Stimulated activated naive CD4-positive, alpha-beta T cell (primary cell): ENCODE measurements around the gene TSPOAP1.

Experiments used
- DNase-seq, 6 experiments: peaks; one replicate each; lab custom pipeline; 2025; lab: John Stamatoyannopoulos, UW

Gene TSPOAP1

DNA sequence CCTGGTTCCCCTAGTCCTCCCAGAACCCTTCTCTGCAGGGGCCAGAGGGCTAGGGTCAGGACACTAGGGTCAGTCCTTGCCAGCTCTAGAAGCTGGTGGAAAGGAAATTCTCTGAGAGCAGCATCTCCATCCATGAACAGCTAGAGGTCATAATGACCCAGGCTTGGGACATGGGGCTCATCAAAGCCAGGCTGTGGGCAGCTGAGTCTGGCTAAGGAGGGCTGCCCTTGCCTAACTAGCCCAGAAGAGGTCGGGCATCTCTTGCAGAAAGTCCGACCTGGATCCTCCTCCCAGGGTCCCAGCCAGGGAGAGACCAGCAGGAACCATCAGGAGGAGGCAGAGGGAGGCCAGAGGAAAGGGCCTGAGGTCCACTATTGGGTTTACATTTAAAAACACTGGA is 52.2 kb downstream of the TSPOAP1 start:
- DNase-seq, result no peak

DNA sequence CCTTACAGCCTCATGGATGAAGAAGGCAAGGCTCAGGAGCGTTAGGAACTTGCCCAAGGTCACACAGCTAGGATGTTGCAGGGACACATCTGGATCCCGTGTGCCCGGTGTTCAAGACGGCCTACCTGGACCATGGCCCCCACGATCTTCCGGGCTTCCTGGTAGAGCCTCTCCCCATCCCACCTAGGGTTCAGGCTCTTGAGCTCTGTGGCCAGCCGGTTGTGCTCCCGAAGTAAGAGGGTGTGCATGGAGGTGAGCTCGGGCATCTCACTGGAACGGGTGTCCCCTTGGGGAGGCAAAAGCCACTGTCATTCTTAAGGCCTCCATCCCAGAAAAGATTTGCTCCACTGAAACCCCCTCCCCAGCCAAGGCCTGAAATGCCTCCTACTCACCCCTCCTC is 53.2 kb downstream of the TSPOAP1 start:
- no peak for DNase-seq

DNA sequence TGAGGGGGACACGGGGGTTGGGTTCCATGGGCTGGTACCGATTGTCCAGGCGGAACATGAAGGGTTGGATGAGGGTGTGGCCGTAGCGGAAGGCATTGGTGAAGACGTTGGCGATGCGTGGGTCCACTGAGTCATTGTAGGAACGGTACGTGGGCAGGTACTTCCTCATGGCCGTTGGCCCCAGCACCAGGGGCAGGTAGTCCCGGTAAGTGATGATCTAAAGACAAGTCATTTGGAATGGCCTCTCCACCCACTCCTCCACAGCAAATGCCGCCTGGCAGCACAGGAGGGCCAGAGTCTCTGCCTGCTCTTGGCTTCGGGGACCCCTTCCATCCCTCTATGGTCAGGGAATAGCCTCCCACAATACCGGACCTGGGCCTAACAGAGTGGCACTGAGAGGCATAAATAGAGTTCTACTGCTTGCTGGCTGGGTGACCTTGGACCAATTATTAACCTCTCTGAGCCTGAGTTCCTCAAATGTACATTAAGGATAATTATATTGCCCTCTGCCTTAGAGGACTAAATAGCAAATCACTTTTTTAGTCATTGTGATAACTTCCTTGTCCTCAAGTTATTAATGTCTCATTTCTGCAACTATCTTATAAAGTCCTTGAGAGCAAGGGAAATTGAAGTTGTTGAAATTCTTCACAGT is 55.0 kb downstream of the TSPOAP1 start:
- no peak for DNase-seq

DNA sequence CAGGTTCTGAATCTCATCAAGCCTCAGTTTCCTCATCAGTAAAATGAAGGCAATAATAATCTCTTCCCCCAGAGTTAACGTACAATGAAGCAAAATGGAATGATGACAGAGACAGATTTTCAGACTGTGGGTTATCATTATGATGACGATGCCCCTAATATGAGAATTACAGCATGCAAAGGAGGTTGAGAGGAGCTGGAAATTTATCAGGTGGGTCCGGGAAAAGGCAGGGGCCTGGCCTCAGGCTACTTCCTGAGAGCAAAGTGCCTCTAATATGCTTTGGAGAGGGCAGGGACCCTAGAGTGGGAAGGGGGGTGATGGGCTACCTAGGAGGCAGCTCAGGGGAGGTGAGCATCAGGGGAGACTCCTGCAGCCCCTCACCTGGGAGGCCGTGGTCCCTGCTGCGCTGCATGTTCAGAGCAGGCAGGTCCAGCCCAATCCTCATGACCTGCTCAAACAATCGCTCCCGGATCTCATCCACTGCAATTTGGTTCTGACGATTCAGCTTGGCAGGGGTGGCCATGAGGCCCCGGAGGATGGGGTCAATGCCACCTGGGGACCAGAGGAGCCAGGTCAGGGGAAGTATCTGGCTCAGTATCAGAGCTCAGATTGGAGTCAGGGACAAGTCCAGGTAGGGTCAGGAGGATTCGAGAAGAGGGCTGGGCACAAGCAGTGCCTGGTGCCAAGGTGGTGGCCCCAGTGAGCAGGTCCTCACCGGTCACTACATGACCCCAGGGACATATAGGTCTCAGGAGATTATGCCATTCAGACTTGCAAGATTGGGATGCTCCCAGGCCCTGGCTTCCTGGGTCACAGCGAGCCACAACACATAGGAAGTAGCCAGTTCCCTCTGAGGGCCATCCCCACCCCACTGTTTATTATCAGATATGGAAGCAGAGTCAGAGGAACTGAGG is 56.0 kb downstream of the TSPOAP1 start:
- no peak for DNase-seq

DNA sequence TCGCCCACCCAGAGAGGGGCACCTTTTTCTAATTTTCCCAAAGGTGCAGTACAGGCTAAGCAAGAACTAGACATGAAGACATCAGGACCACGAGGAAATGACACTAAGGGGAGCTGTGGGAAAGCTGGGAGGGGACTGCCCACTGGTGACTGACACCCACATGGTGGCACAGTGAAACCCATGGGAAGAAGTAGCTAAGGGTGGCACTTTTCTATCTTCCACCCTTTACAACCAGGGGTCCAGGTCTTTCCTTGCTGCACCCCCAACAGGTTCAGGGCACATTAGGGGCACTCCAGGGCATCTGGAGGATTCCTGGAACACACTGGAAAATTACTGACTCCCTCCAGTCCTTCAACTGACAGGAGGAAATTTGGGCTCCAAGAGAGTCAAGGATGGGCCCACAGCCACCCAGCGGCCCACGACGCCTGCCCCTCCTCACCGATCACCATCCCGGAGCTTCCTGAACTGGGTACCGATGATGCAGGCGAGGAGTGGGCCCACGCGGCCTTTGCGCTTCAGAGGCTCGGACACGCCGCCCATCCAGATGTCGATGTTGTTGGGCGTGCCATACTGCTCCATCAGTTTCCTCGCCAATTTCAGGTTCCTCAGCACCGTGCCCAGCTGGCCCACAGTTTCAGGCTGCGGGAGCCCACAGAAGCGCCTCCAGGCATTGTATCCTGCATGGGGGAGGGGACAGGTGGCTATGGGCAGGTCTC is 57.2 kb downstream of the TSPOAP1 start:
- no peak for DNase-seq

DNA sequence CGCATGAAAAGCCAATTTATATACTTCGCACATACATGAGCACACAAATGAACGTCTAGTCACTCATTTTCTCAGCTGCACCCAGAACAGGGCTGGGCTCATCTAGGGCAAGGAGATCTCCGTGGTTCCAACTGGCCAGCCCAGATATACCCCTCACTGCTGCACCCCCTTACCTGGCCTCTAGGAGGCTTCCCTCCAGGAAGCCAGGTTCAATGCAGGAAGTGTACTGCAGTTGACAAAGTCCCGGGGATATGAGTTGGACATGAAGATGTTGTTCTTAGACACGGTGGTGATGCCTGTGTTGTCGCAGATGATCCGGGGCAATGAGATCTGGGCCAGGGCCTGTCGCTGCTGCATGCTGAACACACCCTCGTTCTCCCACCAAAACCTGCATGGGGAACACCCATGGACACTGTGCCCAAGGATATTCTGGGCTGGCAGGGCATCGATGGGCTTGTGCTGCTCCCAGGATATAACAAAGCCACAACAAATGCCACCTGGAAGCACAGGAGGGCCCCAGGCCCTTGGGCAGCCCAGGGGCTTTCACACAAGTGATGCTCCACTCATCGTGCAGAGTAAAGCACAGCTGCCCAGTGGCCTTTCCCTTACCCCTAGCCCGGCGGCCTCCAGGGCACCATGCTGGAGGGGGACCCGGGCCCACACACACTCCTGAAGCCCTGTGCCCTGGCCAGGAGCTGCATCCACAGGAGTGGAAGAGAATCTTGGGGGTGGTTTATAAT is 57.9 kb downstream of the TSPOAP1 start:
- DNase-seq, result no peak

DNA sequence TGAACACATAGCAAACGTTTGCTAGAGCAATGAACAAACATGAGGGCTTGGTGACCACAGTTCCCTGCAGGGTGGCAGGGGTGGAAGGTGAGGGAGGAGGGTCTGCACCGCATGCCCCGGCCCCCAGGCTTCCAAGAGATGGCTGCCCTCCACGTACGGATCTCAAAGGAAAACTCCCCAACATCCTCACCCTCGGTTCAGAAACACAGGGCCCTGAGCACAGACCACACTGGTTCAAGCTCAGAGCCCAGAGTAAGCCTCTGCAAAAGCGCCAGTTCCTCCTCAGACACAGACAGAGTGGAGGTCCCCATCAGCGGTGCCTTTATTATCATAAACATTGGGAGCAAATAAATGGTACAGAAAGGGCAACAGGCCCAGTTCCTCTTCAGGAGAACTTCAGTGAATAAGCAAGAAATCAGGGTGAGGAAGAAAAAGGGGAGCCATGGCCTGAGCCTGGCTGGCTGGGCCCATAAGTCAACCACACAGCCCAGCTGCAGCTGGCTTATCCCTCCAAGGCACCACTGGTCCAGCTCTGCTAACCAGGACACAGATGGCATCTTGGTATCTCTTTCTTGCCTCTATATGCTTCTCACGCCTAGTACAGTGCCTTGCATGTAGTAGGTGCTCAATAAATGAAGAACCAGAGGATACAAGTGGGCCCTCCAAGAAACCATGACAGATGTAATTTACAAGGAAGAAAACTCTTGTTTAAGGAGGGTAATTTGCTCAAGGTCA is 58.9 kb downstream of the TSPOAP1 start:
- no peak for DNase-seq

DNA sequence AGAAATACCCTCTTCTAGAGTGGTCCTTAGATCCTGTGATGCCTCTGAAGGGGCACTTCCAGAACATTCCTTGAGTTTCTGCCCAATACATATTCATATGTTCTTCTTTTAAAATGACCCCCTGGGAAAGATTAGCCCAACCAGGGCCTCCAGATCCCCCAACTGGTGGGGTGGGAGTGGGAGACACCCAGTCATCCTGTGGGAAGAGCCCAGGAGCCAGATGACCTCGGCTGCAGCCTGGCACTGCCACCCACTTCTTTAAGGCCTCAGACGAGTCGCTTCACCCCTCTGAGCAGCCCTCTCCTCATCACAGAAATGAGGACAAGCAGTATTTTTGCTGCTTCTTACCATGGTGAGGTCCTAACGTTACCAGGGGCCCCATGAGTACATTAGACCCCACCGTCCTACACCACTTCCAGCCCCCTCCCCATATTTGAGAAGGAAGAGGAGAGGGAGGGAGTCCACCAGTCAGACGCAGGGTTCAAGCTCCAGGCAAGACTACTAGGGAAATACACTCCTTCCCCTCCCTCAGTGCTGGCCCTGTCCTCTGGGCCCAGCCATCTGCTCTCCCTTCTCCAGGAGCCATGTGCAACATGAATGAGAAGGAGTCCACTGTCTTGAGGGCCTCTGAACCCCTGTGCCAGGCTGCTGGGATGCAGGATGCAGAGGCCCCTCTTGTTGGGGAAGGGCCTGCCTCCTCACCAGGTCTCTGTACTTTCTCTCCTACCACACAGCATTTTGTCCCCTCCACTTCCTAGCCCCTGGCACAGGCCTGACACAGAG is 59.6 kb downstream of the TSPOAP1 start:
- no peak for DNase-seq

DNA sequence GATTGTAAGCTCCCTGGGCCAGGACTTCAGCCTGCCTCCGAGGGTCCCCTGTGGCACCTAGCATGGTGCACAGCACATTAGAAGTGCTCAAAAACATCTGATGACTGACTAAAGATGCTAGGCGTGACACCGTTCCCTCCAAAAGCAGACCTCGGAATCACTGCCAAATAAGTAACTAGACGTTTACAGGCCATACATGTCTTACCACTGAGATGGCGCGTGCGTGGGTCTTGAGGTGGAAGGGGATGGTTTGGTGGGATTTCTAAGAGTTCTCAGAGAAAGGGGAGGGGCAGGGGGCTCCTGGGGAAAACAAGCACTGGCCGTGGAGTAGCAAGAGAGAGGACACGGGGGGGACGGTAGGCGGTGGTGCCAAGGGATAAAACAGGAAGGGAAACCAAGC is 60.3 kb downstream of the TSPOAP1 start:
- DNase-seq, result no peak

DNA sequence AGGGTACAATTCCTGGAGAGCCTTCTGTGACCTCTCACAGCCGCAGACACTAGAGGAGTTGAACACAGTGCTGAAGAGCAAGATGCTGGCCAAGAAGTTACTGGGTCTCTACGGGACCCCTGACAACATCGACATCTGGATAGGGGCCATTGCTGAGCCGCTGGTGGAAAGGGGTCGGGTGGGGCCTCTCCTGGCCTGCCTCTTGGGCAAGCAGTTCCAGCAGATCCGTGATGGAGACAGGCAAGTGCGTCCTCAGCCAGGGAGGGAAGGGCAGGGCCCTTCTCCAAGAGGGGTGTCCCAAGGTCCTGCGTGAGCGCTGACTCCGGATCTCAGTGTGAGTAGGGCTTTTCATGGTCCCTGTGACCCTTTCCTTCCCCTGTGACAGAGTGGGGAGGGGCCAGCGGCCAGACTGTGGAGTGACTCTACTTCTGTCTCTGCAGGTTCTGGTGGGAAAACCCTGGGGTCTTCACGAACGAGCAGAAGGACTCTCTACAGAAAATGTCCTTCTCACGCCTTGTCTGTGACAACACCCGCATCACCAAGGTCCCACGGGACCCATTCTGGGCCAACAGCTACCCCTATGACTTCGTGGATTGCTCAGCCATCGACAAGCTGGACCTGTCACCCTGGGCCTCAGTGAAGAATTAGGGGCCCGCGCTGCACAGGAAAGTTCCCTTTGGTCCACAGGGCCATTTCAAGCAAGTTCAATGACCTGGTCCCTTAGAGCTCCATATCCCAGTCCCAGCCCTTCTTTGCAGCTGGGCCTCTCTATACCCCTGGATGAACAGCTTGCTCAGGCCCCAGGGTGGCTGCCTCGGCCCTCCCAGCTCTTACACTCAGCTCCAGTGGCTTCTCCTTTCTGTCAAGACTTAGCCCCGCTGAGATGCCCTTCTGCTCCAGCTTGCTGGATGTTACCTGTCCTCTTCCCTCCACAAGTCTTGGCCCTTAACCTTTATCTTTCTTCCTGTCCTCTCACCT is 61.0 kb downstream of the TSPOAP1 start:
- no peak for DNase-seq

DNA sequence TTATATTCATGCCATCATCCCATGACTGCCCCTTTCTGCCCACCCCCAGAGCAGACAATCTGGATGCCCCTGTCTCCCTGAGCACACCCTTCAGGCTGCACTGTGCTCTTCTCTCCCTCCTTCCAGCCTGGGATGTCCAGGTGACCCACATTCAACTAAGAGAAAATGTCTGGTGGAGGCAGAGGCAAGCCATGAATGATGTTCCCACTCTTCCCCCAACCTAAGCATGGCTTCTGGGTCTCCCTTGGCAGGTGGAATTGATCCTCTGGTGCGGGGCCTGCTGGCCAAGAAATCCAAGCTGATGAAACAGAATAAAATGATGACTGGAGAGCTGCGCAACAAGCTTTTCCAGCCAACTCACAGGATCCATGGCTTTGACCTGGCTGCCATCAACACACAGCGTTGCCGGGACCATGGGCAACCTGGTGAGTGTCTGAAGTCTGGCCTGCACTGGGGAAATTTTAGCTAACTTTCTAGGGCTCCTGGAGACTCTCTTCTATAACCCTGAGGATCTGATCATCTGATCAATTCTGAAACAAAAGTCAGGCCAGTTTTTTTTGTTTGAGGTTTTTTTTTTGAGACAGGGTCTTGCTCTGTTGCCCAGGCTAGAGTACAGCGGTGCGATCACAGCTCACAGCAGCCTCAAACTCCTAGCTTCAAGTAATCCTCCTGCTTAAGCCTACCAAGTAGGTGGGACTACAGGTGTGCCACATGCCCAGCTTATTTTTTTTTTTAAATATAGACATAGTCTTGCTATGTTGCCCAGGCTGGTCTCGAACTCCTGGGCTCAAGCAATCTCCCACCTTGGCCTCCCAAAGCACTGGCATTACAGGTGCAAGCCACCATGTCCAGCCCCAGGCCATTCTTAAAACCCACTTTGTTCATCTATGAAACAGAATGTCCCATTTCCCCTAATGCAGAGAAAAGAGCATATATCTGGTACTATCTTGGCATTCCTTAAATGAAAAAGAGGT is 62.4 kb downstream of the TSPOAP1 start:
- no peak for DNase-seq

DNA sequence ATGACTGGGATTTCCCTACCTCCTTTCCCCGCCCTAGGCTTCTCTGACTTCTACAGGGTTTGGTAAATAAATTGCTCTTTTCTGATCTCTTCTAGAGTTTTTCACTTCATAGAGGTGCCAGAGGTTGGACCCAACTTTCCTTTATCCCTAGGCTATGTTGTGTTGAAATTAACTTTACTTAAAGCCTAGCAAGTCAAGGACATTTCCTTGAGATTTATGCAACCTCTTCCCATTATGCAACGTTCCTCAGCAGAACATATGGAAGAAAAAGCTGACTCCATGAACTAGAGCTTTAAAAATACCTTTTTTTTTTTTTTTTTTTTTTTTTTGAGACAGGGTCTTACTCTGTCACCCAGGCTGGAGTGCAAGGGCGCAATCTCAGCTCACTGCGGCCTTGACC is 63.3 kb downstream of the TSPOAP1 start:
- DNase-seq, result no peak

DNA sequence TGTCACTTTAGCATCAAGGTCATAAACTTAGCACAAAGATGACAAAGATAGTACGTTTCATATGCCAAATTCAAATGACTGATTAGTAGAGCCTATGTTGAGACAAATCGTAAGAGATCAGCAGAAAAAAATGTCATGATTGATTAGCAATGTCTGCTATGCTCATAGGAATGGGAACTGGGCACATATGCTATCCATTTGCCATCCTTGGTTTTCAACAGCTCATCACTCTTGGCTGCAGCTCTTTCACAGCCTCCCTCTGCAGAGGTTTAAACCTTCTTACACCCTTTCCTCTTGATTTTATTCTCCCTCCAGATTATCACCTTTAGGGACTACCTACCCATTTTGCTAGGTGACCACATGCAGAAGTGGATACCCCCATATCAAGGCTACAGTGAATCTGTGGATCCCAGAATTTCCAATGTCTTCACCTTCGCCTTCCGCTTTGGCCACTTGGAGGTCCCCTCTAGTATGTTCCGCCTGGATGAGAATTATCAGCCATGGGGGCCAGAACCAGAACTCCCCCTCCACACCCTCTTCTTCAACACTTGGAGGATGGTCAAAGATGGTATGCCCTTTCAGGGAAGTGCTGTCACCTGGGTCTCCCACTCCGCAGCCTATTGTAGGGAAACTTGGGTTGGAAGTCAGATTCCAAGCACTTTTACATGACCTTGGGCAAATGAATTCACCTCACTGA is 64.0 kb downstream of the TSPOAP1 start:
- no peak for DNase-seq

DNA sequence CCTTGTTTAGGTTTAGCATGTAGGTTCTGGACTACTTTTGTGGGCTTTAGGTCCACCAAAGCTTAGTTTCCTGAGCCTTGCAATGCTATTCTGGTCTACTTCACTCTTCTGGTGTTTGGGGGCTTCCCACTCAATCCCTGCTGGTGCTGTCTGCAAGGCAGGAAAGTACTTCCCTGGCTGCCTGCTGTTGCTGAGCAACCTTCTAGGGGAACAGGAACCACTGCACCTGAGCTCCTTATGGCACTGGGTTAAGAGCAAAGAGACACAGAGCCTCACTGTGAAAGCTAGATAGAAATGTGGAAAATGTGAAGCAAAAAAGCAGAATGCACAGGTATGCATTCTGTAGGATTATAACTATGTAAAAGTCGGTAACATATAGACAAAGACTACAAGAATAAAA is 64.8 kb downstream of the TSPOAP1 start:
- DNase-seq, result no peak

DNA sequence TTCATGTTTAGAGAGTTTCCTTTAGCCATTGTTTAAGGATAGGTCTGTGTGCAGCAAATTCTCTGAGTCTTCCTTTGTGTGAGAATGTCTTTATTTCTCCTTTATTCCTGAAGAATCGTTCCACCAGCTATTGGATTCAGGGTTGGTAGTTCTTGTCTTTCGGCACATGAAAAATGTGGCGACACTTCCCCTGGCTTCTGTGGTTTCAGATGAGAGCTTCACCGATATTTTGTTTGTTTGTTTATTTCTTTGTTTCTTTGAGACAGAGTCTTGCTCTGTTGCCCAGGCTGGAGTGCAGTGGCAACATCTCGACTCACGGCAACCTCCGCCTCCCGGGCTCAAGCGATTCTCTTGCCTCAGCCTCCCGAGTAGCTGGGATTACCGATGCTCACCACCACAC is 66.4 kb downstream of the TSPOAP1 start:
- no peak for DNase-seq

DNA sequence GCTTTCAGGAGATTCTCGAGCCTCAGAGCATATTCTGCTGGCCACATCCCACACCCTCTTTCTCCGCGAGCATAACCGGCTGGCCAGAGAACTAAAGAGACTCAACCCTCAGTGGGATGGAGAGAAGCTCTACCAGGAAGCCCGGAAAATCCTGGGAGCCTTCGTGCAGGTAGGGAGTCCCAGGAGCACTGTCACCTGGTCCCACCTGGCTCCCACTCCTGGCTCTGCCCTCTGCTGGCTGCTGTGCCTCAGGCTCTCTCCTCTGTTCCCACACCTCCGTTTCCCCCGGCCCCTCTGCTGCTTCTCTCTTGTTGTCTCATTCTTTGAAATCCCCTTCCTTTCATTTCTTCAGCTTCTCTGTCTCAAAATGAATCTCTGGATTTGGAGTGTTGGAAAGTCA is 73.8 kb downstream of the TSPOAP1 start:
- DNase-seq, result no peak

DNA sequence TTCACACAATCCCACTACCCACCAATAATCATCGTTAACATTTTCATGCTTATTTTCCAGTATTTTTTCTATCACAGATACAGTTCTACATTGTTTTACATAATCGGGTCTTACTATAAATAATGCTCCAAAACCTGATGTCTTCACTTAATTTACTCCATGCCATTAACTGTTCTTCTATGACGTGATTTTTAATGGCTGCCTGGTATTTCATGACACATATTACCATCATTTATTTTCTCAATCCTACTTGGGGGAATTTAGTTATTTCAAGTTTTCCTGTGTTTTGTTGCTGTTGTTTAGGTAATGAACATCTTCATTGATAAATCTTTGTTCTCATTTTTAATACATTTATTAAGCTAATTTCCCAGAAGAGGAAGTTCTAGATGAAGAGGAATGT is 75.5 kb downstream of the TSPOAP1 start:
- no peak for DNase-seq

DNA sequence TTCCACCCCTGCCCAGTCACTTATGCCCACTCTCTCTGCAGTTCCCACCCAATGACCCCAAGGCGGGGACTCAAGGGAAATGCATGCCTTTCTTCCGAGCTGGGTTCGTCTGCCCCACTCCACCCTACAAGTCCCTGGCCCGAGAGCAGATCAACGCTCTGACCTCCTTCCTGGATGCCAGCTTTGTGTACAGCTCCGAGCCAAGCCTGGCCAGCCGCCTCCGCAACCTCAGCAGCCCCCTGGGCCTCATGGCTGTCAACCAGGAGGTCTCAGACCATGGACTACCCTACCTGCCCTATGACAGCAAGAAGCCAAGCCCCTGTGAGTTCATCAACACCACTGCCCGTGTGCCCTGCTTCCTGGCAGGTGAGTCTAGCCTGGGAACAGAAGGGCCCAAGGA is 76.5 kb downstream of the TSPOAP1 start:
- DNase-seq, result no peak
